HG02623 (cell line): ENCODE data around the gene IL4.

Experiments
- ATAC-seq: cut with Tn5 transposase; IDR thresholded peaks from one replicate; pipeline ENCODE4 v1.9.1; 2021; ENCODE audit warnings: moderate library complexity; ENCODE audit not compliant: unreplicated experiment

Gene IL4

GRCh38 chr5:132657676-132658380, 16.0 kb upstream of the IL4 start, which contains the start of gene IL13:
TSS of gene IL13 (plus strand) at chr5:132658173. CDS start at chr5:132658187, 14 bp downstream.
- no peak for ATAC-seq

- no peak for ATAC-seq
Observed at GRCh38 chr5:132658381-132659302, 15.1 kb upstream of the IL4 start.

GRCh38 chr5:132659598-132660493, 13.9 kb upstream of the IL4 start:
- no peak for ATAC-seq

GRCh38 chr5:132661231-132662003, 12.4 kb upstream of the IL4 start:
- no peak for ATAC-seq

- no peak for ATAC-seq
Observed at GRCh38 chr5:132662004-132662401, 11.8 kb upstream of the IL4 start.

GRCh38 chr5:132662925-132663770, 10.6 kb upstream of the IL4 start:
- ATAC-seq: peak; percentile 50

- peak; percentile 37 for ATAC-seq
Observed at GRCh38 chr5:132663771-132664695, 9.8 kb upstream of the IL4 start.

- no peak for ATAC-seq
Observed at GRCh38 chr5:132664696-132665209, 9.0 kb upstream of the IL4 start.

- ATAC-seq: no peak
Observed at GRCh38 chr5:132665574-132666080, 8.2 kb upstream of the IL4 start.

GRCh38 chr5:132666310-132667123, 7.3 kb upstream of the IL4 start:
- no peak for ATAC-seq

GRCh38 chr5:132667309-132667708, 6.5 kb upstream of the IL4 start:
- ATAC-seq: no peak

- no peak for ATAC-seq
Observed at GRCh38 chr5:132667761-132668705, 5.8 kb upstream of the IL4 start.

GRCh38 chr5:132668706-132669454, 4.9 kb upstream of the IL4 start:
- no peak for ATAC-seq

- no peak for ATAC-seq
Observed at GRCh38 chr5:132669455-132669820, 4.4 kb upstream of the IL4 start.
